Endothelial cell of umbilical vein (primary cell): ENCODE data around the gene NTN1. TPM values are rescaled to one million over a fixed set of nuclear protein-coding genes. Genes with fewer than 3 reads are reported as not detected.

Experiments
- BruUV-seq: library from RNA; stranded (reverse); fragments of 400-500 nt; replicated peaks from 2 replicates; lab custom pipeline; 2021; lab: Mats Ljungman, UMichigan
- CTCF ChIA-PET: fragments of 300-600, 350-600 bp; sonication (Branson Sonifier 250); formaldehyde crosslinking; loops from one replicate; lab custom pipeline; 2021; ENCODE audit warnings: antibody characterized with exemption, inconsistent platforms; lab: Charles Lee
- POLR2A ChIA-PET: fragments of 300-600, 350-600 bp; sonication (Branson Sonifier 250); formaldehyde crosslinking; loops from one replicate; lab custom pipeline; 2021; ENCODE audit warnings: antibody characterized with exemption, inconsistent platforms; lab: Charles Lee
- DNase-seq: peaks from one replicate; pipeline ENCODE4 v3.0.0-alpha.2; 2011; ENCODE audit warnings: low read depth, low spot score
- FAIRE-seq: peaks from 2 replicates; lab custom pipeline; 2011; peaks lifted over from hg19 to GRCh38; lab: Jason Lieb, UNC
- H2AFZ ChIP-seq: 2 replicates; pipeline ENCODE4 v1.6.0; 2012; ENCODE audit warnings: low read depth, low read length, control low read depth, inconsistent platforms
- H3K27ac ChIP-seq: 2 replicates; pipeline ENCODE4 v1.5.1; 2011; ENCODE audit warnings: low read depth, mild to moderate bottlenecking, control low read depth, low read length, moderate library complexity; ENCODE audit not compliant: insufficient read depth
- H3K27me3 ChIP-seq, 2 experiments: 2 replicates each; pipeline versions ENCODE4 v1.6.0 to v1.6.1; 2011; ENCODE audit warnings: low read length in 2 of 2, mixed read lengths in 1 of 2; ENCODE audit not compliant: control insufficient read depth in 2 of 2, insufficient read depth in 2 of 2
- H3K36me3 ChIP-seq, 2 experiments: 2 replicates in 1 of 2; 3 replicates in 1 of 2; pipeline ENCODE4 v1.5.1; 2011; ENCODE audit warnings: low read length in 2 of 2, mild to moderate bottlenecking in 1 of 2, moderate library complexity in 1 of 2; ENCODE audit not compliant: control insufficient read depth in 2 of 2, insufficient read depth in 2 of 2; ENCODE audit errors: extremely low read depth in 1 of 2
- H3K4me1 ChIP-seq: 3 replicates; pipeline ENCODE4 v1.5.1; 2011; ENCODE audit warnings: mild to moderate bottlenecking, low read length; ENCODE audit not compliant: control insufficient read depth, insufficient read depth; ENCODE audit errors: extremely low read depth
- H3K4me2 ChIP-seq: 2 replicates; pipeline ENCODE4 v1.6.1; 2011; ENCODE audit warnings: low read length, control low read depth, mixed read lengths; ENCODE audit not compliant: insufficient read depth
- H3K4me3 ChIP-seq, 3 experiments: fragments of 200-600 bp in 1 of 3; sonication (generic), shearing (Covaris generic) in 1 of 3; replicated peaks in 1 of 3; 2 replicates each; pipeline ENCODE4 v1.5.1; 2011 to 2016; ENCODE audit warnings: control low read depth in 3 of 3, low read length in 3 of 3, mild to moderate bottlenecking in 2 of 3, inconsistent platforms in 1 of 3, low read depth in 1 of 3, moderate library complexity in 1 of 3; ENCODE audit not compliant: insufficient read depth in 1 of 3
- H3K79me2 ChIP-seq: 2 replicates; pipeline ENCODE4 v1.6.0; 2012; ENCODE audit warnings: low read length, inconsistent platforms; ENCODE audit not compliant: control insufficient read depth, insufficient read depth
- H3K9ac ChIP-seq: replicated peaks from 2 replicates; pipeline ENCODE3; 2011; ENCODE audit warnings: low read length, control low read depth; ENCODE audit not compliant: insufficient read depth; ENCODE audit errors: extremely low read depth
- H3K9me1 ChIP-seq: replicated peaks from 3 replicates; pipeline ENCODE4 v1.6.0; 2011; ENCODE audit warnings: mild to moderate bottlenecking, low read length; ENCODE audit not compliant: control insufficient read depth, insufficient read depth; ENCODE audit errors: extremely low read depth
- H3K9me3 ChIP-seq: replicated peaks from 2 replicates; pipeline ENCODE4 v1.5.1; 2012; ENCODE audit warnings: low read length, inconsistent platforms; ENCODE audit not compliant: control insufficient read depth, insufficient read depth
- H4K20me1 ChIP-seq: replicated peaks from 2 replicates; pipeline ENCODE3; 2011; ENCODE audit warnings: mild to moderate bottlenecking, low read length; ENCODE audit not compliant: control insufficient read depth, insufficient read depth; ENCODE audit errors: extremely low read depth
- EZH2 ChIP-seq: IDR thresholded peaks from 2 replicates; pipeline ENCODE4 v1.6.1; 2012; ENCODE audit warnings: borderline replicate concordance, low read depth, mild to moderate bottlenecking, moderate library complexity, low read length, inconsistent platforms; ENCODE audit not compliant: severe bottlenecking
- FOS ChIP-seq: IDR thresholded peaks from 2 replicates; pipeline ENCODE4 v1.6.1; 2011; ENCODE audit warnings: mild to moderate bottlenecking, low read length, moderate library complexity, borderline replicate concordance; ENCODE audit not compliant: insufficient read depth
- GATA2 ChIP-seq: IDR thresholded peaks from 2 replicates; pipeline ENCODE4 v1.7.0; 2011; ENCODE audit warnings: low read depth, mild to moderate bottlenecking, moderate library complexity, mixed read lengths, low read length; ENCODE audit not compliant: insufficient read length, insufficient read depth
- MAX ChIP-seq: IDR thresholded peaks from 2 replicates; pipeline ENCODE4 v1.6.1; 2011; ENCODE audit not compliant: insufficient read depth, insufficient read length
- MYC ChIP-seq: IDR thresholded peaks from one replicate; pipeline ENCODE4 v1.6.1; 2011; ENCODE audit warnings: mild to moderate bottlenecking, low read depth, low read length
- POLR2A ChIP-seq: IDR thresholded peaks from 2 replicates; pipeline ENCODE4 v1.6.1; 2012; ENCODE audit warnings: low read depth, mild to moderate bottlenecking, control low read depth, low read length
- POLR2AphosphoS5 ChIP-seq: IDR thresholded peaks from 2 replicates; pipeline ENCODE4 v1.6.1; 2012; ENCODE audit warnings: low read depth, mild to moderate bottlenecking, control low read depth, low read length, moderate library complexity; ENCODE audit not compliant: insufficient read depth
- dilution Hi-C: fragments of 300-500 bp; cut with MboI; formaldehyde crosslinking; loops from one replicate; pipeline ENCODE4 v1.15.0; 2019; ENCODE audit warnings: low sequenced_read_pairs; ENCODE audit not compliant: extremely low pct_ligation_motif_present
- intact Hi-C: fragments of 100-400 bp; cut with micrococcal nuclease; formaldehyde crosslinking; loops from one replicate; pipeline ENCODE4 v1.10.0; 2022
- polyA plus RNA-seq, 4 experiments: library from polyadenylated mRNA; depleted of rRNA in 3 of 4; stranded (reverse) in 3 of 4; unstranded in 1 of 4; fragments of >200 nt; gene quantifications; 2 replicates each; pipeline versions ENCODE4 v1.2.1 to v1.2.3, GENCODE V29; 2011 to 2012; ENCODE audit warnings: missing spikeins in 1 of 4
- total RNA-seq: library from RNA; stranded (reverse); gene quantifications from 2 replicates; pipeline ENCODE4 v1.2.3, GENCODE V29; 2021

NTN1 gene
- total and polyA plus RNA-seq, 2 donors (not counting 3 experiments of a cell fraction or from before 2014, with no cell fraction given): 0.10 to 0.18 TPM

- CTCF ChIA-PET: no interaction called here
- H3K27me3 ChIP-seq: no peaks in the 10 kb centered on the region
- intact Hi-C loops (no loop called here), dilution Hi-C loops (no loop called here)
- no peaks in the 10 kb centered on the region for H3K4me1 ChIP-seq
- no peak overlapping the region for H3K4me3 ChIP-seq
- no peaks in the 10 kb centered on the region for H4K20me1 ChIP-seq
- H2AFZ ChIP-seq: no peak overlapping the region
- POLR2A ChIA-PET: no interaction called here
- H3K9me1 ChIP-seq: no peaks in the 10 kb centered on the region
- H3K36me3 ChIP-seq: no peaks in the 10 kb centered on the region
- BruUV-seq: no TSS peak
- H3K79me2 ChIP-seq: no peaks in the 10 kb centered on the region
- DNase-seq (no peak), FAIRE-seq (no peak)
- no peak overlapping the region for H3K27ac ChIP-seq
- no peaks in the 10 kb centered on the region for H3K9me3 ChIP-seq
- no peak overlapping the region for H3K4me2 ChIP-seq
- no peak overlapping the region for H3K9ac ChIP-seq
- TF ChIP-seq POLR2A: no peak
- no peak for TF ChIP-seq POLR2AphosphoS5
- no peak for TF ChIP-seq FOS
- TF ChIP-seq EZH2: no peak
Measured at GRCh38 chr17:9095390-9095789, 74.1 kb downstream of the NTN1 start.

- POLR2A ChIA-PET: no interaction called here
- Histone ChIP-seq H3K9ac (no peak overlapping the region), H3K27me3 (no peaks in the 10 kb centered on the region), H3K4me3 (no peak overlapping the region), H3K36me3 (no peaks in the 10 kb centered on the region), H4K20me1 (no peaks in the 10 kb centered on the region), H3K79me2 (no peaks in the 10 kb centered on the region), H3K27ac (no peak overlapping the region), H3K9me3 (no peaks in the 10 kb centered on the region), H3K4me1 (no peaks in the 10 kb centered on the region), H3K4me2 (no peak overlapping the region), H3K9me1 (no peaks in the 10 kb centered on the region), H2AFZ (no peak overlapping the region)
- dilution Hi-C loops: no loop called here
- BruUV-seq: no TSS peak
- TF ChIP-seq MYC (no peak), GATA2 (no peak), MAX (no peak), POLR2AphosphoS5 (no peak)
- intact Hi-C loops: no loop called here
- no peak for FAIRE-seq
- CTCF ChIA-PET: no interaction called here
- DNase-seq: no peak
Measured at GRCh38 chr17:9098242-9098825, 77.0 kb downstream of the NTN1 start.
